SK-N-SH treated with all-trans-retinoic acid at 6 μM for 48 hours (cell line): ENCODE results near the gene MYLK.

Experiments used
- ATAC-seq: fragments of 200-7000 bp; cut with Tn5 transposase; 3 replicates; pipeline ENCODE4 v1.9.1; 2020; ENCODE audit warnings: mild to moderate bottlenecking, moderate library complexity
- ARNTL ChIP-seq: fragments of 450-650 bp; formaldehyde crosslinking; IDR thresholded peaks from 2 replicates; pipeline ENCODE4 v1.5.0; 2020; ENCODE audit warnings: low read depth, mild to moderate bottlenecking, moderate library complexity, borderline replicate concordance
- ESRRG ChIP-seq: fragments of 250-450 bp; sonication (Bioruptor Pico); IDR thresholded peaks from 2 replicates; pipeline ENCODE4 v1.6.1; 2021; ENCODE audit warnings: mild to moderate bottlenecking
- GLIS3 ChIP-seq: fragments of 250-450 bp; sonication (Bioruptor Pico); IDR thresholded peaks from 2 replicates; pipeline ENCODE4 v1.5.0; 2020; ENCODE audit warnings: mild to moderate bottlenecking, moderate library complexity
- ISL1 ChIP-seq: fragments of 250-450 bp; sonication (Bioruptor Pico); IDR thresholded peaks from 2 replicates; pipeline ENCODE4 v2.1.2; 2022; ENCODE audit warnings: mild to moderate bottlenecking, moderate library complexity
- OSR1 ChIP-seq: fragments of 250-450 bp; sonication (Bioruptor Pico); IDR thresholded peaks from 2 replicates; pipeline ENCODE4 v1.8.0; 2022; ENCODE audit warnings: moderate library complexity, mild to moderate bottlenecking, inconsistent platforms
- PPARA ChIP-seq: fragments of 250-450 bp; sonication (Bioruptor Pico); IDR thresholded peaks from 2 replicates; pipeline ENCODE4 v1.5.0; 2020; ENCODE audit warnings: mild to moderate bottlenecking, borderline replicate concordance
- RARB ChIP-seq: fragments of 250-450 bp; sonication (Bioruptor Pico); IDR thresholded peaks from 2 replicates; pipeline ENCODE4 v1.8.0; 2021; ENCODE audit warnings: mild to moderate bottlenecking, moderate library complexity
- SNAI2 ChIP-seq: fragments of 250-450 bp; sonication (Bioruptor Pico); IDR thresholded peaks from 2 replicates; pipeline ENCODE4 v1.5.0; 2020; ENCODE audit warnings: mild to moderate bottlenecking, moderate library complexity
- TCF4 ChIP-seq: fragments of 250-450 bp; sonication (Bioruptor Pico); IDR thresholded peaks from 2 replicates; pipeline ENCODE4 v1.8.0; 2021; ENCODE audit warnings: mild to moderate bottlenecking, moderate library complexity, borderline replicate concordance
- ZC3H10 ChIP-seq: fragments of 250-450 bp; sonication (Bioruptor Pico); IDR thresholded peaks from 2 replicates; pipeline ENCODE4 v1.5.1; 2021; ENCODE audit warnings: mild to moderate bottlenecking, moderate library complexity
- ZFP30 ChIP-seq: fragments of 450-650 bp; formaldehyde crosslinking; IDR thresholded peaks from 2 replicates; pipeline ENCODE4 v1.5.0; 2022; ENCODE audit warnings: mild to moderate bottlenecking, moderate library complexity
- ZNF565 ChIP-seq: fragments of 450-650 bp; formaldehyde crosslinking; conservative IDR thresholded peaks from 2 replicates; pipeline ENCODE4 v1.5.0; 2020; ENCODE audit warnings: low read depth, mild to moderate bottlenecking, moderate library complexity
- ZNF70 ChIP-seq: fragments of 450-650 bp; formaldehyde crosslinking; IDR thresholded peaks from 2 replicates; pipeline ENCODE4 v1.5.0; 2020; ENCODE audit warnings: mild to moderate bottlenecking, moderate library complexity
- ZNF8 ChIP-seq: fragments of 450-650 bp; formaldehyde crosslinking; IDR thresholded peaks from 2 replicates; pipeline ENCODE4 v1.5.0; 2020; ENCODE audit warnings: mild to moderate bottlenecking, moderate library complexity
- TF ChIP-seq, protein P1 (sequence below): fragments of 250-450 bp; sonication (Bioruptor Pico); IDR thresholded peaks from 2 replicates; pipeline ENCODE4 v1.5.0; 2020; ENCODE audit warnings: mild to moderate bottlenecking, moderate library complexity
- TF ChIP-seq, protein P2 (sequence below): fragments of 250-450 bp; sonication (Bioruptor Pico); IDR thresholded peaks from 2 replicates; pipeline ENCODE4 v1.5.1; 2020; ENCODE audit warnings: low read depth, mild to moderate bottlenecking, moderate library complexity
- TF ChIP-seq, protein P3 (sequence below): fragments of 250-450 bp; sonication (Bioruptor Pico); IDR thresholded peaks from 2 replicates; pipeline ENCODE4 v1.5.1; 2021; ENCODE audit warnings: mild to moderate bottlenecking, moderate library complexity
- TF ChIP-seq, protein P4 (sequence below): fragments of 250-450 bp; sonication (Bioruptor Pico); IDR thresholded peaks from 2 replicates; pipeline ENCODE4 v1.8.0; 2021; ENCODE audit warnings: low read depth, mild to moderate bottlenecking, moderate library complexity, borderline replicate concordance
- TF ChIP-seq, protein P5 (sequence below): fragments of 250-450 bp; sonication (Bioruptor Pico); IDR thresholded peaks from 2 replicates; pipeline ENCODE4 v1.8.0; 2020; ENCODE audit warnings: mild to moderate bottlenecking, moderate library complexity, borderline replicate concordance

MYLK gene

GRCh38 chr3:123640740-123641462 lies 243.2 kb downstream of the MYLK start:
- no peak for ATAC-seq
- TF ChIP-seq, protein P1, sequence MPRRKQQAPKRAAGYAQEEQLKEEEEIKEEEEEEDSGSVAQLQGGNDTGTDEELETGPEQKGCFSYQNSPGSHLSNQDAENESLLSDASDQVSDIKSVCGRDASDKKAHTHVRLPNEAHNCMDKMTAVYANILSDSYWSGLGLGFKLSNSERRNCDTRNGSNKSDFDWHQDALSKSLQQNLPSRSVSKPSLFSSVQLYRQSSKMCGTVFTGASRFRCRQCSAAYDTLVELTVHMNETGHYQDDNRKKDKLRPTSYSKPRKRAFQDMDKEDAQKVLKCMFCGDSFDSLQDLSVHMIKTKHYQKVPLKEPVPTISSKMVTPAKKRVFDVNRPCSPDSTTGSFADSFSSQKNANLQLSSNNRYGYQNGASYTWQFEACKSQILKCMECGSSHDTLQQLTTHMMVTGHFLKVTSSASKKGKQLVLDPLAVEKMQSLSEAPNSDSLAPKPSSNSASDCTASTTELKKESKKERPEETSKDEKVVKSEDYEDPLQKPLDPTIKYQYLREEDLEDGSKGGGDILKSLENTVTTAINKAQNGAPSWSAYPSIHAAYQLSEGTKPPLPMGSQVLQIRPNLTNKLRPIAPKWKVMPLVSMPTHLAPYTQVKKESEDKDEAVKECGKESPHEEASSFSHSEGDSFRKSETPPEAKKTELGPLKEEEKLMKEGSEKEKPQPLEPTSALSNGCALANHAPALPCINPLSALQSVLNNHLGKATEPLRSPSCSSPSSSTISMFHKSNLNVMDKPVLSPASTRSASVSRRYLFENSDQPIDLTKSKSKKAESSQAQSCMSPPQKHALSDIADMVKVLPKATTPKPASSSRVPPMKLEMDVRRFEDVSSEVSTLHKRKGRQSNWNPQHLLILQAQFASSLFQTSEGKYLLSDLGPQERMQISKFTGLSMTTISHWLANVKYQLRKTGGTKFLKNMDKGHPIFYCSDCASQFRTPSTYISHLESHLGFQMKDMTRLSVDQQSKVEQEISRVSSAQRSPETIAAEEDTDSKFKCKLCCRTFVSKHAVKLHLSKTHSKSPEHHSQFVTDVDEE (CRISPR knock-in tag), result no peak
- TF ChIP-seq, all 23 proteins: peak for 0

DNA sequence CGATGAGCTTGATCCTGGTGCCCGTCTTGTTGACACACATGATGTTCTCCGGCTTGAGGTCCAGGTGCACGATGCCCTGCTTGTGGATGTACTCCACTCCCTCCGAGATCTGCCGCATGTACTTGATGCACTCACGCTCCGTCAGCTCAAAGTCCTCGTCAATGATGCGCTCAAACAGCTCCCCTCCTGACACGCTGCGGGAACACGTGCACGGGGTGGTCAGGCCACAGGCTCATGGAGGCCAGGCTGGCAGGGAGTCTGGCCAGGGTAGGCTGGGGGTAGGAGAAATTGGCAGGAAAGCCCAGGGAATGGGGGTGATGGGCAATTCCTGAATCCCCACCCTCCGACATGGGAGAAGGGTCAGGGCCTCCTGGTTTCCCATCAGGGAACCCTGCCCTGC lies 243.8 kb downstream of the MYLK start:
- TF ChIP-seq, protein P2, sequence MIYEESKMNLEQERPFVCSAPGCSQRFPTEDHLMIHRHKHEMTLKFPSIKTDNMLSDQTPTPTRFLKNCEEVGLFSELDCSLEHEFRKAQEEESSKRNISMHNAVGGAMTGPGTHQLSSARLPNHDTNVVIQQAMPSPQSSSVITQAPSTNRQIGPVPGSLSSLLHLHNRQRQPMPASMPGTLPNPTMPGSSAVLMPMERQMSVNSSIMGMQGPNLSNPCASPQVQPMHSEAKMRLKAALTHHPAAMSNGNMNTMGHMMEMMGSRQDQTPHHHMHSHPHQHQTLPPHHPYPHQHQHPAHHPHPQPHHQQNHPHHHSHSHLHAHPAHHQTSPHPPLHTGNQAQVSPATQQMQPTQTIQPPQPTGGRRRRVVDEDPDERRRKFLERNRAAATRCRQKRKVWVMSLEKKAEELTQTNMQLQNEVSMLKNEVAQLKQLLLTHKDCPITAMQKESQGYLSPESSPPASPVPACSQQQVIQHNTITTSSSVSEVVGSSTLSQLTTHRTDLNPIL (CRISPR knock-in tag), result no peak
- TF ChIP-seq ARNTL (CRISPR knock-in tag), result no peak
- TF ChIP-seq TCF4, result no peak
- TF ChIP-seq ESRRG, result no peak
- TF ChIP-seq OSR1 (CRISPR knock-in tag), result no peak
- no peak for ATAC-seq

- TF ChIP-seq GLIS3 (no peak), PPARA (CRISPR knock-in tag) (no peak), ZNF70 (no peak), ARNTL (CRISPR knock-in tag) (no peak), SNAI2 (CRISPR knock-in tag) (no peak), ESRRG (no peak), ZNF8 (CRISPR knock-in tag) (no peak), ZC3H10 (CRISPR knock-in tag) (no peak), ISL1 (no peak)
- TF ChIP-seq, protein P1 (CRISPR knock-in tag), result no peak
- TF ChIP-seq, protein P3, sequence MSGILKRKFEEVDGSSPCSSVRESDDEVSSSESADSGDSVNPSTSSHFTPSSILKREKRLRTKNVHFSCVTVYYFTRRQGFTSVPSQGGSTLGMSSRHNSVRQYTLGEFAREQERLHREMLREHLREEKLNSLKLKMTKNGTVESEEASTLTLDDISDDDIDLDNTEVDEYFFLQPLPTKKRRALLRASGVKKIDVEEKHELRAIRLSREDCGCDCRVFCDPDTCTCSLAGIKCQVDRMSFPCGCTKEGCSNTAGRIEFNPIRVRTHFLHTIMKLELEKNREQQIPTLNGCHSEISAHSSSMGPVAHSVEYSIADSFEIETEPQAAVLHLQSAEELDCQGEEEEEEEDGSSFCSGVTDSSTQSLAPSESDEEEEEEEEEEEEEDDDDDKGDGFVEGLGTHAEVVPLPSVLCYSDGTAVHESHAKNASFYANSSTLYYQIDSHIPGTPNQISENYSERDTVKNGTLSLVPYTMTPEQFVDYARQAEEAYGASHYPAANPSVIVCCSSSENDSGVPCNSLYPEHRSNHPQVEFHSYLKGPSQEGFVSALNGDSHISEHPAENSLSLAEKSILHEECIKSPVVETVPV (CRISPR knock-in tag), result no peak
- TF ChIP-seq, protein P4, sequence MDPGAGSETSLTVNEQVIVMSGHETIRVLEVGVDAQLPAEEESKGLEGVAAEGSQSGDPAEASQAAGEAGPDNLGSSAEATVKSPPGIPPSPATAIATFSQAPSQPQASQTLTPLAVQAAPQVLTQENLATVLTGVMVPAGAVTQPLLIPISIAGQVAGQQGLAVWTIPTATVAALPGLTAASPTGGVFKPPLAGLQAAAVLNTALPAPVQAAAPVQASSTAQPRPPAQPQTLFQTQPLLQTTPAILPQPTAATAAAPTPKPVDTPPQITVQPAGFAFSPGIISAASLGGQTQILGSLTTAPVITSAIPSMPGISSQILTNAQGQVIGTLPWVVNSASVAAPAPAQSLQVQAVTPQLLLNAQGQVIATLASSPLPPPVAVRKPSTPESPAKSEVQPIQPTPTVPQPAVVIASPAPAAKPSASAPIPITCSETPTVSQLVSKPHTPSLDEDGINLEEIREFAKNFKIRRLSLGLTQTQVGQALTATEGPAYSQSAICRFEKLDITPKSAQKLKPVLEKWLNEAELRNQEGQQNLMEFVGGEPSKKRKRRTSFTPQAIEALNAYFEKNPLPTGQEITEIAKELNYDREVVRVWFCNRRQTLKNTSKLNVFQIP (CRISPR knock-in tag), result no peak
- TF ChIP-seq, all 23 proteins: peak for 0
- no peak for ATAC-seq
These were observed 245.0 kb downstream of the MYLK start for GRCh38 chr3:123638936-123639689.

DNA sequence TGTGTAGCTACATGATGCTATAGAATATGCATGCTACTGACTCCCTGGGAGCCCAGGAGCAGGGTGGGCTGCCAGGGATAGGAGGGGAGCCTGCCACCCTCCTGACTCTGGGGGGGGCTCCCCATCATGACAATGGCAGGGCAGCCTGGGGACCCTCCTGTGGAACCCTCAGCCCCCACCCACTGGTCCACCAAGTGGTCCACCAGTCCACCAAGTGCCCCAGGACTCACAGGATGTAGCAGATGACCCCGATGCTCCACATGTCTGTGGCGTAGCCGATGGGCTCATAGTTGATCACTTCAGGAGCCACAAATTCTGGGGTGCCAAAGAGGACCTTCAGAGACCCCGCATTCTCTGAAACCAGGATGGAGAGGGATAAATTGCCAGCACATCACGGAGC lies 246.3 kb downstream of the MYLK start:
- ATAC-seq, result no peak
- TF ChIP-seq SNAI2 (CRISPR knock-in tag) (no peak), ZFP30 (CRISPR knock-in tag) (no peak), ISL1 (no peak), PPARA (CRISPR knock-in tag) (no peak), TCF4 (no peak), GLIS3 (no peak), ZNF565 (no peak), ZC3H10 (CRISPR knock-in tag) (no peak), OSR1 (CRISPR knock-in tag) (no peak), ZNF70 (no peak), RARB (CRISPR knock-in tag) (no peak)
- TF ChIP-seq, protein P4 (CRISPR knock-in tag), result no peak
- TF ChIP-seq, protein P5, sequence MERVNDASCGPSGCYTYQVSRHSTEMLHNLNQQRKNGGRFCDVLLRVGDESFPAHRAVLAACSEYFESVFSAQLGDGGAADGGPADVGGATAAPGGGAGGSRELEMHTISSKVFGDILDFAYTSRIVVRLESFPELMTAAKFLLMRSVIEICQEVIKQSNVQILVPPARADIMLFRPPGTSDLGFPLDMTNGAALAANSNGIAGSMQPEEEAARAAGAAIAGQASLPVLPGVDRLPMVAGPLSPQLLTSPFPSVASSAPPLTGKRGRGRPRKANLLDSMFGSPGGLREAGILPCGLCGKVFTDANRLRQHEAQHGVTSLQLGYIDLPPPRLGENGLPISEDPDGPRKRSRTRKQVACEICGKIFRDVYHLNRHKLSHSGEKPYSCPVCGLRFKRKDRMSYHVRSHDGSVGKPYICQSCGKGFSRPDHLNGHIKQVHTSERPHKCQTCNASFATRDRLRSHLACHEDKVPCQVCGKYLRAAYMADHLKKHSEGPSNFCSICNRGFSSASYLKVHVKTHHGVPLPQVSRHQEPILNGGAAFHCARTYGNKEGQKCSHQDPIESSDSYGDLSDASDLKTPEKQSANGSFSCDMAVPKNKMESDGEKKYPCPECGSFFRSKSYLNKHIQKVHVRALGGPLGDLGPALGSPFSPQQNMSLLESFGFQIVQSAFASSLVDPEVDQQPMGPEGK (CRISPR knock-in tag), result no peak
